ENCODE results near the gene ANAPC7.
"Not testable (repeated sequence)": the region's sequence is repeated elsewhere in the genome, so short reads cannot be mapped to it uniquely, and the experiment has no call there.

ANAPC7 gene

DNA sequence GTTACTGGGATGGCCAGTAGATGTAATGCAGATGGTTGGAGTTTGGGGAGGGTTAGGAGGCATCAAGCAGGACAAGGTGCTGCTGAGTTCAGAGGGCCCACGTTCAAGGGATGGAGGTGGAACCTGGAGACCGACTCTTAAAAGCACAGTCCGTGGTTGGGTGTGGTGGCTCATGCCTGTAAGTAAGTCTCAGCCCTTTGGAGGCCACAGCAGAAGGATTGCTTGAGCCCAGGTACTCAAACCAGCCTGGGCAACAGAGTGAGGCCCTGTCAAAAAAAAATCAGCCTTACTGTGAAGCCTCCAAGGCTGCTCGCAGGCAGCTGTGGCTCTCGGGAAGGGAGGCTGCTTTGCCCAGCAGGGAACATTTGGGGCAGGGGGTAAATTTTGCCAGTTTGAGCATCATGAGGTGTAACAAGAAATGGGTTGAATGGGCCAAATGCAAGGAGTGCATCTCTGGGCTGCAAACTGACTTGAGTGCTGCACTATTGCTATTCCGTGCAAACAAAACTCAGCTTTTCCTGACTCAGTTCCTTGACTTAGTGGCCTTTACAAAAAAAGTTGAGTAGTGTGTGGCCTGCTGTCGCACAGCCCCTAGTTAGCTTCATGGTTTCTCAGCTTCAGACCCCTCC lies 55.0 kb downstream of the ANAPC7 start:
- DNase-seq (ENCODE audit: low read depth in 2 of 2) = no peak

DNA sequence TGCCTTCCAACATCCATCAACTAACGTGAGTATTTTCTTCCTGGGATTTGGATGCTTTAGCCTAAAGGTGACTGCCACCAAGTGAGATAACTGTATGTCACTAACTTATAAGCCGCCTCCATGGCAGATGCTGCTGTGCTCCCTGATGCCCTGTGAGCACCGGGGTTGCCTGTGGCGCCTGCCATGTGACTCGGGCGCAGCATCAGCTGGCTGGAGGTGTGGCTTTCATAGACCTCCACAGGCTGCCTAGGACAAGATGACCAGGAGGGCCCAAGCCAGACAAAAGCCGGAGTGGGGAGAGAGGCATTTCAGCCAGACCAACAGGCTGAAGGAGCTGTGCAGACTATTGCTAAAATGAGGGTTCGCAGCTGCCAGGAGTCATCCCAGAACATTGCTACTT lies 55.7 kb downstream of the ANAPC7 start:
- DNase-seq (ENCODE audit: low read depth in 2 of 2) = no peak

GRCh38 chr12:110345963-110346362 lies 57.5 kb downstream of the ANAPC7 start:
- no peak for DNase-seq (ENCODE audit: low read depth in 2 of 2)

- no peak for DNase-seq (ENCODE audit: low read depth in 2 of 2)
These were observed 58.3 kb downstream of the ANAPC7 start for GRCh38 chr12:110345176-110345661.

- no peak for DNase-seq (ENCODE audit: low read depth in 2 of 2)
These were observed 58.9 kb downstream of the ANAPC7 start for GRCh38 chr12:110344657-110345056.

GRCh38 chr12:110343736-110344555 lies 59.6 kb downstream of the ANAPC7 start:
- no peak for DNase-seq (ENCODE audit: low read depth in 2 of 2)

- no peak for DNase-seq (ENCODE audit: low read depth in 2 of 2)
These were observed 60.4 kb downstream of the ANAPC7 start for GRCh38 chr12:110343114-110343513.

DNA sequence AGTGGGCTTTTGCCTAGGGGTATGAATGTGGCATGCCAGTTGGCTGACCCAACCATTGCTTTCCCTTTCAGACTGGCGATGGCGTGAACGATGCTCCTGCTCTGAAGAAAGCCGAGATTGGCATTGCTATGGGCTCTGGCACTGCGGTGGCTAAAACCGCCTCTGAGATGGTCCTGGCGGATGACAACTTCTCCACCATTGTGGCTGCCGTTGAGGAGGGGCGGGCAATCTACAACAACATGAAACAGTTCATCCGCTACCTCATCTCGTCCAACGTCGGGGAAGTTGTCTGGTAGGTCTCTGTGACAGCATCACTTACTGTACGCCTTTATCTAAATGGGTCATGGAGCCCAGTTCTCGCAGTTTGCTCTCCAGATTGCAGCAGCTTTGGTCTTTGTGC lies 61.4 kb downstream of the ANAPC7 start:
- DNase-seq (ENCODE audit: low read depth in 2 of 2) = no peak

- DNase-seq (ENCODE audit: low read depth in 2 of 2) = no peak
These were observed 62.8 kb downstream of the ANAPC7 start for GRCh38 chr12:110340706-110341105.

GRCh38 chr12:110340261-110340660 lies 63.2 kb downstream of the ANAPC7 start:
- DNase-seq (ENCODE audit: low read depth in 2 of 2) = not testable (repeated sequence)

DNA sequence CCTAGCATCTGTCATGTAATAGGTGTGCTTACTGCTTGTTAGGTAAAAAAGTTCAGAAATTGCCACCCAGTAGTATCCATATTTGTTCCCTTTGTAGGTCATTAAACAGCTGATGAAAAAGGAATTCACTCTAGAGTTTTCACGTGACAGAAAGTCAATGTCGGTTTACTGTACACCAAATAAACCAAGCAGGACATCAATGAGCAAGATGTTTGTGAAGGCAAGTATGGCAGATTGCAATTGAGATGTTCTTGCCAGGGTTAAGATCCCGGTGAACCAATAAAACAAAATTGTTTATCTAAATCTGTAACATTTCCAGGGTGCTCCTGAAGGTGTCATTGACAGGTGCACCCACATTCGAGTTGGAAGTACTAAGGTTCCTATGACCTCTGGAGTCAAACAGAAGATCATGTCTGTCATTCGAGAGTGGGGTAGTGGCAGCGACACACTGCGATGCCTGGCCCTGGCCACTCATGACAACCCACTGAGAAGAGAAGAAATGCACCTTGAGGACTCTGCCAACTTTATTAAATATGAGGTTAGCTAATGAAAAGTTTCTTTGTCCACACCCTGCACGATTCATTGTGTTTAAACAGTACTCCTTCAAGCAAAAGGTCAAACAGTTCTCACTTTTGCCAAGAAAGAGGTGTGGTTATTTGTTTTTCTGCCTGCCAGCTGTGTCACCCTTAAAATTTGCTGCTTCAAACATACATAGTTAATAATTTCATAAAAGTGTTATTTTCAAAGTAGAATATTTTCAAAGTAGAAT lies 64.1 kb downstream of the ANAPC7 start:
- no peak for DNase-seq (ENCODE audit: low read depth in 2 of 2)

- no peak for DNase-seq (ENCODE audit: low read depth in 2 of 2)
These were observed 64.8 kb downstream of the ANAPC7 start for GRCh38 chr12:110338754-110339153.

DNA sequence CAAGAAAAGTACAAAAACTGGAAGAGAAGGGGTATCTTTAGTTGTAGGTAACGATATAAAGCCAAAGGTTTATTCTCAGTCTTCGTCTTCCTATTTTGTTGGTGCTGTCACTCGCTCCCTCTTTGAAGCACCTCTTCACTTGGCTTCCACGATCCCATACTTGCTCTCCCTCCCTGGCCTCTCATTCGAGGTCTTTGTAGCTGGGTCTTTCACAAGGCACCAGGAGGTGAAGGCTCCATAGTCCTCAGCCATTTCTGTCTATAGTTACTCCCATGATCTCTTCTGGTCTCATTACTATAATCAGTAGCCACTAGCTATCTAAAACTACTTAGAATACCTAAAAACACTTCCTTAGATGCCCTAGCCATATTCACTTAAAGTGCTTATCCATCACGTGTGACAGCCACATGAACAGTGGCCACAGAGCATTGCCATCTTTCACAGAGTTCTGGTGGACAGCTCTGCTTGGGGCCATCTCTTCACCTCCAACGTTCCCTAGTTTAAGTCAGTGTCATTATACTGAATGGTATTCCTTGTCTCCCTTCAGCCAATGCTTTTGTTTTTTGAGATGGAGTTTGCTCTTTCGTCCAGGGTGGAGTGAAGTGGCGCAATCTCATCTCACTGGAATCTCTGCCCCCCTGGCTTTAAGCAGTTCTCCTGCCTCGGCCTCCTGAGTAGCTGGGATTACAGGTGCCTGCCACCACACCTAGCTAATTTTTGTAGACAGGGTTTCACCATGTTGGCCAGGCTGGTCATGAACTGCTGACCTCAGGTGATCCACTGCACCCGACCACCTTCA lies 65.4 kb downstream of the ANAPC7 start:
- DNase-seq (ENCODE audit: low read depth in 2 of 2) = no peak

DNA sequence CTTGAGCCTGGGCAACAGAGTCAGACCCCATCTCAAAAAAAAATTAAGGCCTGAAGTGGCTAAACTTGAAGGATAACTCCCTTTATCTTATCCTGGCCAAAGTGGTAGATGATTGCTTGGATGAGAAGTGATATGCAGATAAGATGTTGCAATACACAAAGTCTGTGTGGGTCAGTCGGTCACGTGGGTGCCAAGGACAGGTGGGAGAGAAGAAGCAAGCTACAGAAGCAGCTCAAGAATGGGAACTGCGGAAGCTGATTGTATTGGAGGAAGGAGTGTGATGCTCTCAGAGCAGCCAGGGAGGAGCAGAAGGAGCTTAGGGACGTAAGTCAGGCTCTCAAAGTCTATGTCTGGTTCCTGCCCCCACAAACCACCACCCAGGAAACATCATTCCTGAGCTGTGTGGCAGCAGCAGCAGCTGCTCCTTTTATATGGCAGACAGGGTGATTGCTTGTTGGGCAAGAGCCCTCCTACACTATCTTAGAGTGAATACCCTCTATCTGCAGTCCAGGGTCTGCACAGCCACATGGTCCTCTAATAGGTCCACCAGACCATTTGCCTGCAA lies 67.9 kb downstream of the ANAPC7 start:
- DNase-seq (ENCODE audit: low read depth in 2 of 2) = no peak

DNA sequence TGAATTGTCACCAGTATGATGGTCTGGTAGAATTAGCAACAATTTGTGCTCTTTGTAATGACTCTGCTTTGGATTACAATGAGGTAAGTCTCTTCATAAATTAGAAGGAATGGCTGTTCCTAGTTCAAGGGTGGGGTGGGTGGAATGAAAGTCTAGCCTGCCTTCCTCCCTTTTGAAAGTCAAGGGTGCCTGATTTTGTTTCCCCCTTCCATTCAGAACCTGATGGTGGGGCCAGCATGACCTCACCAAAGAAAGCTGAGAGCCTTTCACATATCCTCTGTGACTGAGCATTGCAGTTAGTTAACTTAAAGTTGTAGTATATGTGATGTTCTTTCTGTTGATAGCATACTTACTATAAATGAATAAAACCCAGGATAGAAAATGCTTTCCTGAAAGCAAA lies 70.3 kb downstream of the ANAPC7 start:
- no peak for DNase-seq (ENCODE audit: low read depth in 2 of 2)

GRCh38 chr12:110330544-110330943 lies 73.0 kb downstream of the ANAPC7 start:
- no peak for DNase-seq (ENCODE audit: low read depth in 2 of 2)

- no peak for DNase-seq (ENCODE audit: low read depth in 2 of 2)
These were observed 73.4 kb downstream of the ANAPC7 start for GRCh38 chr12:110330124-110330523.

DNA sequence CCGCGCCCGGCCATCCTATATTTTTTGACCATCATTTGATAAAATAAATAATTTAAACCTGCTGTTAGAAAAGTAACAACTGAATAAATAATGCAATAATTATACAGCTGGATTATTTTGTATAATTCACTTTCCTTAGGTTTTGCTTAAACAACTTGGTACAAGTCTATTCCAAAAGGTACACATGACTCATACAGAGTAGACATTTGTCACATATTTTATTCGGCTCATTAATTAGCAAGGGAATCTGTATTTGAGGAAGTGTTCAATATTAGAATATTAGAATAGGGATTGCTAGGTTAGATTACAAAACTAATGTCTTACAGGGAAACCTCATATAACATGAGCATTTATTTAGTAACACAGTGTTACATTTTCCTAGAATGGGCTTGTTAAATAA lies 73.8 kb downstream of the ANAPC7 start:
- no peak for DNase-seq (ENCODE audit: low read depth in 2 of 2)

All from stimulated activated CD4-positive, alpha-beta T cell treated with anti-CD3 and anti-CD28 coated beads, Interleukin-1b, Interleukin-23, amount 100 ng/mL, for 1 hour (primary cell).